Heart left ventricle (tissue), 16 donors: Measurements from ENCODE around the gene ERMN. TPM values are rescaled to one million over a fixed set of nuclear protein-coding genes. Genes with fewer than 3 reads are reported as not detected.

Experiments
- ATAC-seq, 4 donors: fragments of 200-7000 bp; cut with Tn5 transposase; one replicate each; pipeline ENCODE4 v1.9.1; 2020 to 2022; ENCODE audit warnings: moderate library complexity in 4 of 4, mild to moderate bottlenecking in 3 of 4, moderate number of reproducible peaks in 1 of 4
- DNase-seq, 5 donors: peaks; one replicate each; pipeline ENCODE4 v3.0.0-alpha.2; 2020
- H3K27ac ChIP-seq, 12 donors: fragments of 200-600 bp; sonication (generic) in 4 of 12; one replicate each; pipeline versions ENCODE4 v1.5.0 to v1.8.0; 2016 to 2022; ENCODE audit warnings: mild to moderate bottlenecking in 2 of 12
- H3K27me3 ChIP-seq, 9 donors: fragments of 200-600 bp; sonication (generic) in 2 of 9; one replicate each; pipeline versions ENCODE4 v1.5.1 to v1.8.0; 2016 to 2022; ENCODE audit warnings: mild to moderate bottlenecking in 3 of 9
- H3K36me3 ChIP-seq, 9 donors: fragments of 200-600 bp; sonication (generic) in 2 of 9; one replicate each; pipeline versions ENCODE4 v1.5.0 to v1.8.0; 2018 to 2022; ENCODE audit warnings: mild to moderate bottlenecking in 2 of 9
- H3K4me1 ChIP-seq, 12 donors: fragments of 200-600 bp; sonication (generic) in 4 of 12; one replicate each; pipeline versions ENCODE4 v1.5.0 to v1.8.0; 2016 to 2022; ENCODE audit warnings: mild to moderate bottlenecking in 3 of 12
- H3K4me3 ChIP-seq, 12 donors: fragments of 200-600 bp; sonication (generic) in 4 of 12; one replicate each; pipeline versions ENCODE4 v1.5.0 to v1.8.0; 2017 to 2022; ENCODE audit warnings: mild to moderate bottlenecking in 9 of 12, moderate library complexity in 4 of 12
- H3K9me3 ChIP-seq, 12 donors: fragments of 200-600 bp; sonication (generic) in 4 of 12; one replicate each; pipeline versions ENCODE4 v1.5.0 to v1.8.0; 2016 to 2022; ENCODE audit warnings: mild to moderate bottlenecking in 1 of 12
- CTCF ChIP-seq, 12 donors: fragments of 200-600 bp; sonication (generic) in 4 of 12; IDR thresholded peaks; one replicate each; pipeline versions ENCODE4 v1.5.0 to v1.8.0; 2018 to 2022; ENCODE audit warnings: antibody characterized with exemption in 12 of 12, mild to moderate bottlenecking in 5 of 12
- POLR2A ChIP-seq, 2 donors: fragments of 450-650 bp; IDR thresholded peaks; one replicate each; pipeline ENCODE4 v1.6.1; 2017; ENCODE audit warnings: antibody characterized with exemption in 2 of 2, mild to moderate bottlenecking in 2 of 2, moderate library complexity in 2 of 2
- WGBS, 4 donors: extraction: QIAGEN DNeasy Blood & Tissue Kit in 2 of 4; methylation state at CpG; one replicate each; pipeline versions ENCODE4 v1.1.5 to v1.1.7; 2013 to 2018; 5-methylcytosine and 5-hydroxymethylcytosine counted together
- intact Hi-C, 10 donors: fragments of 100-400 bp; cut with DNase I; formaldehyde crosslinking; loops; one replicate each; pipeline versions ENCODE4 v1.11.1 to v1.14.2; 2022
- polyA plus RNA-seq, 2 donors: library from polyadenylated mRNA; stranded (reverse); fragments of 200-250 nt; gene quantifications; one replicate each; pipeline ENCODE4 v1.2.3, GENCODE V29; 2013
- total RNA-seq, 9 donors: library from RNA; depleted of rRNA in 2 of 9; stranded (reverse); fragments of >200 nt in 2 of 9; fragmentation: NEBNext Ultra II Directional in 3 of 9; extraction: Animal tissue kit (Norgen Biotek cat#: 25700) in 3 of 9; gene quantifications; one replicate each; pipeline versions ENCODE4 v1.1.0 to v1.2.4, GENCODE V29; 2016 to 2023
- donor health status: ischemic (EF 13 %, LVEDD 7.1; RV severe dilation, severe dysfunction).
- donor health status: healthy with polysubstance abuse.
- donor health status: DM: no; HTN: yes; CAD: no.
- donor health status: DM: no; HTN: no; CAD: no.
- donor health status: ischemic (EF 25% LVEDD 6.9; RV normal size, moderate dysfunction).
- donor health status: ischemic (EF 25% LVEDD 5.7; RV mildly dilated, moderate dysfunction).
- donor health status: healthy.
- donor health status: DM: yes; HTN: yes; CAD: no.
- donor health status: ischemic (EF 35%, LVEDD 5.7; RV mildly dilated, moderate dysfunction).
- donor health status: nonischemic (EF 11% LVEDD 7.7; RV severe dilation, severe dysfunction).
- donor health status: DM: yes; HTN: yes; CAD: no.
- donor health status: PGD.
- donor health status: ischemic (EF 29% LVEDD 5.4; RV normal size, mild dysfunction).
- donor health status: nonischemic (EF 23%, LVEDD 6.1; RV moderate dilation, normal function).

Gene ERMN
- total and polyA plus RNA-seq, 11 donors, result 0.05 to 1.1 (median 0.08) TPM; not detected in 6

GRCh38 chr2:157304811-157305722 lies 20.6 kb downstream of the ERMN start:
- intact Hi-C loops, result loop anchor here (5.0 to 10.0 kb wide), 10 partner anchors 32 to 710 kb away; no protein-coding TSS in a partner anchor
- TF ChIP-seq POLR2A (IDR thresholded peaks at IDR 0.05) (no peak), CTCF (IDR thresholded peaks at IDR 0.05) (no peak)
- DNase-seq (no peak), ATAC-seq (no peak)
- H3K4me1 ChIP-seq, result no peaks in the 10 kb centered on the region
- no peaks in the 10 kb centered on the region for H3K36me3 ChIP-seq
- H3K4me3 ChIP-seq, result no peak overlapping the region
- H3K27me3 ChIP-seq, result peaks cover 0 to 11% (median 0%) of the 10 kb centered on the region in 9 donors
- no peaks in the 10 kb centered on the region for H3K9me3 ChIP-seq
- WGBS, 4 donors, result 24 to 45% (median 33%) methylated on average over 3 of the region's 3 CpGs
- no peak overlapping the region for H3K27ac ChIP-seq

- intact Hi-C loops, result loop anchor here (2.0 to 10.0 kb wide), 10 partner anchors 34 to 711 kb away; no protein-coding TSS in a partner anchor
- Histone ChIP-seq H3K4me3 (no peak overlapping the region), H3K9me3 (no peaks in the 10 kb centered on the region), H3K27ac (no peak overlapping the region), H3K36me3 (no peaks in the 10 kb centered on the region), H3K4me1 (no peaks in the 10 kb centered on the region), H3K27me3 (peaks cover 0 to 11% (median 0%) of the 10 kb centered on the region in 9 donors)
- WGBS, 4 donors, result 47 to 77% (median 50%) methylated on average over 2 of the region's 2 CpGs
- DNase-seq, result no peak
- no peak for TF ChIP-seq POLR2A (IDR thresholded peaks at IDR 0.05)
- TF ChIP-seq CTCF (IDR thresholded peaks at IDR 0.05), result no peak
- ATAC-seq, result no peak
These were observed 22.0 kb downstream of the ERMN start for GRCh38 chr2:157303612-157304011.

- Histone ChIP-seq H3K4me3 (no peak overlapping the region), H3K9me3 (no peaks in the 10 kb centered on the region), H3K36me3 (no peaks in the 10 kb centered on the region), H3K27me3 (peaks cover 0 to 11% (median 0%) of the 10 kb centered on the region in 9 donors), H3K4me1 (no peaks in the 10 kb centered on the region), H3K27ac (no peak overlapping the region)
- DNase-seq, result no peak
- WGBS, 4 donors, result 34 to 35% (median 34%) methylated on average over 9 of the region's 9 CpGs
- TF ChIP-seq POLR2A (IDR thresholded peaks at IDR 0.05) (no peak), CTCF (IDR thresholded peaks at IDR 0.05) (peak; percentile 65 to 82 (median 76))
- intact Hi-C loops, result loop anchor here (1.0 to 10.0 kb wide), 11 partner anchors 35 to 712 kb away; no protein-coding TSS in a partner anchor
- ATAC-seq, result peak; percentile 50 to 74 (median 65)
These were observed 23.0 kb downstream of the ERMN start for GRCh38 chr2:157302492-157303099.

GRCh38 chr2:157301307-157301706 lies 24.3 kb downstream of the ERMN start:
- ATAC-seq (no peak), DNase-seq (no peak)
- no peak overlapping the region for H3K27ac ChIP-seq
- intact Hi-C loops, result loop anchor here (5.0 to 10.0 kb wide), 9 partner anchors 36 to 713 kb away; no protein-coding TSS in a partner anchor
- H3K4me3 ChIP-seq, result no peak overlapping the region
- no peaks in the 10 kb centered on the region for H3K9me3 ChIP-seq
- TF ChIP-seq POLR2A (IDR thresholded peaks at IDR 0.05) (no peak), CTCF (IDR thresholded peaks at IDR 0.05) (no peak)
- H3K4me1 ChIP-seq, result no peaks in the 10 kb centered on the region
- 69 to 92% (median 81%) methylated on average over 2 of the region's 2 CpGs for WGBS, 4 donors
- peaks cover 0 to 11% (median 0%) of the 10 kb centered on the region in 9 donors for H3K27me3 ChIP-seq
- no peaks in the 10 kb centered on the region for H3K36me3 ChIP-seq
